Testis (tissue), 2 donors: ENCODE data around the gene PIEZO1.

Source experiments
- CTCF ChIP-seq, 3 experiments: fragments of 450-650 bp in 2 of 3; fragments of 200-600 bp in 1 of 3; sonication (generic) in 1 of 3; IDR thresholded peaks; one replicate each; pipeline ENCODE4 v1.5.1; 2016 to 2019; ENCODE audit warnings: antibody characterized with exemption in 3 of 3, mild to moderate bottlenecking in 2 of 3, moderate library complexity in 1 of 3
- POLR2A ChIP-seq: fragments of 450-650 bp; IDR thresholded peaks from one replicate; pipeline ENCODE4 v1.6.1; 2017; ENCODE audit warnings: antibody characterized with exemption, mild to moderate bottlenecking, moderate library complexity

- TF ChIP-seq CTCF (IDR thresholded peaks at IDR 0.05) (no peak), POLR2A (no peak)
These were observed 36.3 kb upstream of the PIEZO1 start for GRCh38 chr16:88821168-88821850.
